ENCODE measurements around the gene PPFIA4. TPM values are rescaled to one million over a fixed set of nuclear protein-coding genes. Genes with fewer than 3 reads are reported as not detected.

The PPFIA4 gene
- total RNA-seq, 1 donor from 2014 or later, result 22.2 TPM

GRCh38 chr1:203098914-203099520 is 72.7 kb downstream of the PPFIA4 start:
- intact Hi-C loops (cut with DNase I), result no loop called here
- Histone ChIP-seq H3K27ac (no peak overlapping the region), H3K36me3 (no peaks in the 10 kb centered on the region), H3K4me1 (no peaks in the 10 kb centered on the region), H3K4me3 (no peak overlapping the region), H3K27me3 (no peaks in the 10 kb centered on the region), H3K9me3 (peaks cover 11 to 19% of the 10 kb centered on the region in 2 donors)
- no peak for DNase-seq (ENCODE audit: low spot score in 2 of 2)
- TF ChIP-seq, protein P1, sequence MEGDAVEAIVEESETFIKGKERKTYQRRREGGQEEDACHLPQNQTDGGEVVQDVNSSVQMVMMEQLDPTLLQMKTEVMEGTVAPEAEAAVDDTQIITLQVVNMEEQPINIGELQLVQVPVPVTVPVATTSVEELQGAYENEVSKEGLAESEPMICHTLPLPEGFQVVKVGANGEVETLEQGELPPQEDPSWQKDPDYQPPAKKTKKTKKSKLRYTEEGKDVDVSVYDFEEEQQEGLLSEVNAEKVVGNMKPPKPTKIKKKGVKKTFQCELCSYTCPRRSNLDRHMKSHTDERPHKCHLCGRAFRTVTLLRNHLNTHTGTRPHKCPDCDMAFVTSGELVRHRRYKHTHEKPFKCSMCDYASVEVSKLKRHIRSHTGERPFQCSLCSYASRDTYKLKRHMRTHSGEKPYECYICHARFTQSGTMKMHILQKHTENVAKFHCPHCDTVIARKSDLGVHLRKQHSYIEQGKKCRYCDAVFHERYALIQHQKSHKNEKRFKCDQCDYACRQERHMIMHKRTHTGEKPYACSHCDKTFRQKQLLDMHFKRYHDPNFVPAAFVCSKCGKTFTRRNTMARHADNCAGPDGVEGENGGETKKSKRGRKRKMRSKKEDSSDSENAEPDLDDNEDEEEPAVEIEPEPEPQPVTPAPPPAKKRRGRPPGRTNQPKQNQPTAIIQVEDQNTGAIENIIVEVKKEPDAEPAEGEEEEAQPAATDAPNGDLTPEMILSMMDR (IDR thresholded peaks at IDR 0.05), result no peak

DNA sequence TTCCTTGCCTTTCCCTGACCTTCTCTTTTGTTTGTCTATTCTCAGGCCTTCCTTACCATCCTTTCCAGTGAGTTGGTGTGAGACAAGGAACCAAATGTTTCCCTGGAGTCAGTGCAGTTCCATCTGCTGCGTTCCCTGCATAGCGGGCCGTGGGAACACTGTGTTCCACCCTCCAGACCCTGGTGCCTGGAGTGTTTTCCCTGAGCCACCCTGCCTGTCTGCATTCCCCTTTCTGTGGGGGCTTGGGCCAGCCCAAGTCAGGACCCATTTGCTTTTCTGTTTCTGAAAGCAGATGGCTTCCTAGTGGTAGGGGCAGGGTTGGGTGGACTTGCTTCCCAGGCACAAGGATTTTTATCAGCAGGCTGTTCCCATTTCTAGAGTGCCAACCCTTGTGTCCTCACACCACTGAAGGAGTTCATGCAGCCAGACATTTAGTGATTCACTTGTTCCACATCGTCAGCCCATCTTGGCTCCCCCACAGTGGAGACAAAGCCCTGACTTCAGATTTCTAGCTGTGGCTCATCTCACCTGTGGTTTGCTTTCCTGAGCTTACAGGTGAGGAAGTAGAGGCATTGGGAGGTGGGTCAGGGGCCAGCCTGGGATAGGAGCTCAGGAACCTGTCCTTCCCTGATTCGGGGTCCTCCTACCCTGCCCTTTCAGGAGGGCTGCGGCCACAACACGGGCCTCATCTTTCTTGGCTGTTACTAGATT is 73.7 kb downstream of the PPFIA4 start:
- TF ChIP-seq, protein P1 (IDR thresholded peaks at IDR 0.05), result no peak
- no peaks in the 10 kb centered on the region for H3K27me3 ChIP-seq
- no peak overlapping the region for H3K4me3 ChIP-seq
- intact Hi-C loops (cut with DNase I), result no loop called here
- no peak overlapping the region for H3K27ac ChIP-seq
- no peaks in the 10 kb centered on the region for H3K4me1 ChIP-seq
- peaks cover 5 to 12% of the 10 kb centered on the region in 2 donors for H3K9me3 ChIP-seq
- DNase-seq (ENCODE audit: low spot score in 2 of 2), result no peak
- H3K36me3 ChIP-seq, result no peaks in the 10 kb centered on the region

DNA sequence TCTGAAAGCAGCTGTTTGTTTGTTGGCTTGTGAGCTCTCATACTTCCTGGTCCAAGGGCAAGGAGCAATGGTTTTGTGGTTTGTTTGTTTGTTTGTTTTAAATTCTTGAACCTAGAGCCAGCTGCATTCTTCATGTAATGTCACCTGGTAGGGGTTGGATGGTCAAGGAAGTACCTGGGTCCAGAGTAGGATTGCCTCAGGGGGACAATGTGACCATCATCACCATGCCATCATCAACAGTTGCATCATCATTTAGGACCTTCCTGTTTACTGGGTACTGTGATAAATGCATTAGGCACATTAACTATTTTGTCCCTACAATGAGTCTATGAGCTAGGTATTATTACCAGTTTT is 74.2 kb downstream of the PPFIA4 start:
- no peaks in the 10 kb centered on the region for H3K4me1 ChIP-seq
- peaks cover 0 to 9% of the 10 kb centered on the region in 2 donors for H3K9me3 ChIP-seq
- H3K27ac ChIP-seq, result no peak overlapping the region
- H3K4me3 ChIP-seq, result no peak overlapping the region
- no peaks in the 10 kb centered on the region for H3K36me3 ChIP-seq
- TF ChIP-seq, protein P1 (IDR thresholded peaks at IDR 0.05), result no peak
- no peak for DNase-seq (ENCODE audit: low spot score in 2 of 2)
- H3K27me3 ChIP-seq, result no peaks in the 10 kb centered on the region
- intact Hi-C loops (cut with DNase I), result no loop called here

GRCh38 chr1:203101813-203102634 is 75.7 kb downstream of the PPFIA4 start:
- peaks cover 0 to 4% of the 10 kb centered on the region in 2 donors for H3K9me3 ChIP-seq
- no peaks in the 10 kb centered on the region for H3K4me1 ChIP-seq
- H3K27me3 ChIP-seq, result no peaks in the 10 kb centered on the region
- no peaks in the 10 kb centered on the region for H3K36me3 ChIP-seq
- TF ChIP-seq, protein P1 (IDR thresholded peaks at IDR 0.05), result no peak
- no peak overlapping the region for H3K27ac ChIP-seq
- intact Hi-C loops (cut with DNase I), result no loop called here
- H3K4me3 ChIP-seq, result no peak overlapping the region
- no peak for DNase-seq (ENCODE audit: low spot score in 2 of 2)

DNA sequence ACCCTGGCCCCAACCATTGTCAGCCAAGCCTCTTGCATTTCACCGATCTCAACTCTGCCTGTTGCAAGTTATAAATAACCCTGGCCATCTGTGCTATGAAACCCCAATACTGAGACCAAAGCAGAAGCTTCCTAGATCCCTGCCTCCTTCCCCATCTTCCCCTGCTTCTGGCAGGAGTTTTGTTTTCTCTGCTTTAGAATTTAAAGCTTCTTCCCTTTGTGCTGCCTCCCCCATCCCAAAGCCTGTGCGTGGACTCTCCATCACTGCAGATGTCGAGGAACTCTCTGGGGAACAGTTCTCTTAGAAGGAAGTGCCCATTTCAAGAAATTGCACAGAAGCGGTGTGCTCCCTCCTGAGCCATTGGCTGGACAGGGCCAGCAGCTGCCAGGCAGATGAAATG is 76.9 kb downstream of the PPFIA4 start:
- Histone ChIP-seq H3K4me3 (no peak overlapping the region), H3K36me3 (no peaks in the 10 kb centered on the region), H3K27me3 (no peaks in the 10 kb centered on the region), H3K27ac (no peak overlapping the region), H3K4me1 (no peaks in the 10 kb centered on the region), H3K9me3 (peaks cover 0 to 4% of the 10 kb centered on the region in 2 donors)
- DNase-seq (ENCODE audit: low spot score in 2 of 2), result no peak
- intact Hi-C loops (cut with DNase I), result no loop called here
- TF ChIP-seq, protein P1 (IDR thresholded peaks at IDR 0.05), result no peak
